ELR (cell line): ENCODE results near the gene RFNG.

Experiments
- DNase-seq: peaks from one replicate; pipeline ENCODE4 v3.0.0-alpha.2; 2015; ENCODE audit warnings: low read depth

Gene RFNG

GRCh38 chr17:82058230-82058854, 6.7 kb upstream of the RFNG start:
- no peak for DNase-seq

- no peak for DNase-seq
Measured at GRCh38 chr17:82056729-82057621, 5.4 kb upstream of the RFNG start.

- DNase-seq, result no peak
Measured at GRCh38 chr17:82055965-82056728, 4.5 kb upstream of the RFNG start.

GRCh38 chr17:82055023-82055964, 3.7 kb upstream of the RFNG start:
- no peak for DNase-seq

- no peak for DNase-seq
Measured at GRCh38 chr17:82054351-82055022, 2.9 kb upstream of the RFNG start.

GRCh38 chr17:82053556-82054263, 2.1 kb upstream of the RFNG start:
- DNase-seq, result no peak

- DNase-seq, result no peak
Measured at GRCh38 chr17:82053130-82053529, 1.5 kb upstream of the RFNG start.

- peak; percentile 29 for DNase-seq
Measured at GRCh38 chr17:82052638-82053059, 1.0 kb upstream of the RFNG start.

- no peak for DNase-seq
Measured at GRCh38 chr17:82050761-82051641, 610 bp downstream of the RFNG start.

- no peak for DNase-seq
Measured at GRCh38 chr17:82050152-82050760, 1.4 kb downstream of the RFNG start.

GRCh38 chr17:82049521-82049971, 2.1 kb downstream of the RFNG start:
- no peak for DNase-seq

GRCh38 chr17:82049106-82049505, 2.5 kb downstream of the RFNG start:
- DNase-seq, result no peak

GRCh38 chr17:82048571-82048971, 3.0 kb downstream of the RFNG start:
- no peak for DNase-seq

- no peak for DNase-seq
Measured at GRCh38 chr17:82047914-82048570, 3.6 kb downstream of the RFNG start.

- no peak for DNase-seq
Measured at GRCh38 chr17:82047379-82047778, 4.2 kb downstream of the RFNG start.

GRCh38 chr17:82046903-82047302, 4.7 kb downstream of the RFNG start:
- DNase-seq, result no peak

GRCh38 chr17:82045936-82046484, 5.6 kb downstream of the RFNG start:
- DNase-seq, result no peak

- no peak for DNase-seq
Measured at GRCh38 chr17:82043507-82043906, 8.1 kb downstream of the RFNG start.
